A549 treated with dexamethasone at 1 μM for 4 hours (cell line): Measurements from ENCODE around the gene PRR29. TPM values are rescaled to one million over a fixed set of nuclear protein-coding genes. Genes with fewer than 3 reads are reported as not detected.

Experiments
- total RNA-seq: library from RNA; stranded (reverse); fragments of 200-300 nt; extraction: Qiagen RNA extraction; gene quantifications from 5 replicates; pipeline ENCODE4 v1.2.3, GENCODE V29; 2022

PRR29 gene
- total RNA-seq = 0.31 to 1.2 TPM (median 0.54 TPM) in 5 replicates

GRCh38 chr17:63998050-63998720 is at the start of gene PRR29:
Gene PRR29, plus strand, starts transcription at chr17:63998351. Its CDS starts 14 bp downstream, at chr17:63998365.

DNA sequence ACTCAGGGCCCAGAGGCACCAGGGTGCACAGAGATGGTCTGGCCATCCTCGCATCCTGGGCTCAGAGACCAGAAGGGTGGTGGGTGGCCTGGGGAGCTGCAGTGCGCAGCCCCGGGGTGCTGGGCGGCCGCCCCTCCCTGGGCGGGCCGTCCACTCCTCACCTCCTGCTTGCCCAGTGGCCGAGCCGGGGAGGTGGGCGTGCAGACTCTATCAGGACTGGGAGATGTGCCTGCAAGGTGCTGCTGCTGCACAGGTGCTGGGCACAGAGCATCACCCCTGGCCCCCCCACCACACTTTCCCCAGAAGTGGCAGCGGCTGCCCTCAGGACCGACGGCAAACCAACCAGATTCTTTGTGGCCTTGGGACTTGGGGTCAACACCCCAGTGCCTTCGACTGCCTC is 25.4 kb upstream of the PRR29 start, which contains the start of gene SCN4A:
Gene SCN4A (minus strand): TSS at position 123 of the 400 bp plus-strand sequence. CDS start 77 bp downstream, at position 46.

DNA sequence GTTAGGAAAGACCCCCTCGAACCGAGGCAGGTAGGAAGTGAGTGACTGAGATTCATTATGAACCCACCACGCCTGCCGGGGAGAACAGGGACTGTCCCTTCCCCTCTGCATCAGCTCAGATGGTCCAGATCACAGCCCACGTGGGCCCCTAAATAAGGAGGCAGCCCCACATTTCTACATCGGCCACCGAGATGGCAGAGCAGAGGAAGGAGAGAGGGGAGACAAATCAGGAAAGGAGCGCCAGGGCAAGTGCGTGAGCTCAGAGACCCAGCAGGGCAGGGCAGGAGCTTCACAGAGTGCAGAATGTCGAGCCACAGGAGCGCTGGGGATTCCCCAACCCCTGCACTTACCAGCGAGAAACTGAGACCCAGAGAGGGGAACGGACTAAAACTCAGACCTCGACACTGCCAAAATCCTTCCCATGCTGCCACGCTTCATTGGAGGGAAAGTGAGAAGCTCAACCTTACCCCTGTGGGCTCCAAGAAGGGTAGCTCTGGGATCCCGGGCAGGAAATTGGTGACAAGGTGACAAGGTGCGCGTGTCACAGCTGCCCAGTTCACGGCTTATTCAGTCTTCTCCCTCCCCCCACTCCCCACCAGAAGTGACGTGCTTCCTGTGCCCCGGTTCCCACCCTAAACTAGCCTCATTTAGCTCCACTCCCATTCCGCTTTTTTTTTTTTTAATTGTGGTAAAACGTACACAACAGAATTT is 22.1 kb downstream of the PRR29 start, which contains the start of gene ICAM2:
Gene ICAM2 (minus strand): TSS at position 578 of the 711 bp plus-strand sequence. CDS start 13,942 bp downstream, outside the sequence.

Other genes with a start within 250 kb of the PRR29 start
- 104 to 121 TPM (median 118 TPM) in 5 replicates for gene CCDC47, start 224.8 kb upstream of the PRR29 start, total RNA-seq
- gene DDX42, start 224.2 kb upstream of the PRR29 start, total RNA-seq = 102 to 113 TPM (median 102 TPM) in 5 replicates
- gene PSMC5, start 170.9 kb upstream of the PRR29 start, total RNA-seq = 214 to 244 TPM (median 222 TPM) in 5 replicates
- 53.1 to 56.9 TPM (median 53.4 TPM) in 5 replicates for gene FTSJ3, start 170.7 kb upstream of the PRR29 start, total RNA-seq
- 51.3 to 65.9 TPM (median 61.6 TPM) in 5 replicates for gene SMARCD2, start 155.7 kb upstream of the PRR29 start, total RNA-seq
- not detected in 5 replicates for gene CSH2, start 124.7 kb upstream of the PRR29 start, total RNA-seq
- gene GH2, start 116.4 kb upstream of the PRR29 start, total RNA-seq = not detected in 5 replicates
- gene CSH1, start 101.8 kb upstream of the PRR29 start, total RNA-seq = not detected in 5 replicates
- not detected in 5 replicates for gene CSHL1, start 87.1 kb upstream of the PRR29 start, total RNA-seq
- 0.11 TPM in 1 of 5 replicates, not detected in the others for gene GH1, start 79.5 kb upstream of the PRR29 start, total RNA-seq
- 0.17 TPM in 1 of 5 replicates, not detected in the others for gene CD79B, start 66.0 kb upstream of the PRR29 start, total RNA-seq
- 0.02 to 0.08 TPM (median 0.07 TPM) in 5 replicates for gene SCN4A, start 25.4 kb upstream of the PRR29 start, total RNA-seq
- gene ICAM2, start 22.3 kb downstream of the PRR29 start, total RNA-seq = 0.11 TPM in 1 of 5 replicates, not detected in the others
- 3.0 to 4.0 TPM (median 3.8 TPM) in 5 replicates for gene ERN1, start 131.8 kb downstream of the PRR29 start, total RNA-seq